SJCRH30 (cell line): ENCODE measurements around the gene YPEL2. TPM values are rescaled to one million over a fixed set of nuclear protein-coding genes. Genes with fewer than 3 reads are reported as not detected.

Source experiments
- DNase-seq, 2 experiments: peaks; one replicate each; pipeline ENCODE4 v3.0.0-alpha.2; 2015 to 2020
- H3K27ac ChIP-seq: fragments of 250-450 bp; sonication (Bioruptor Pico); 2 replicates; pipeline ENCODE4 v1.5.1; 2020; ENCODE audit warnings: mild to moderate bottlenecking, moderate library complexity
- H3K27me3 ChIP-seq: fragments of 250-450 bp; sonication (Bioruptor Pico); 2 replicates; pipeline ENCODE4 v1.5.1; 2020; ENCODE audit warnings: mild to moderate bottlenecking, moderate library complexity
- H3K36me3 ChIP-seq: fragments of 250-450 bp; sonication (Bioruptor Pico); 2 replicates; pipeline ENCODE4 v1.5.1; 2020; ENCODE audit warnings: mild to moderate bottlenecking, moderate library complexity
- H3K4me1 ChIP-seq: fragments of 250-450 bp; sonication (Bioruptor Pico); 2 replicates; pipeline ENCODE4 v1.5.1; 2020; ENCODE audit warnings: mild to moderate bottlenecking, moderate library complexity
- H3K4me3 ChIP-seq: fragments of 250-450 bp; sonication (Bioruptor Pico); 2 replicates; pipeline ENCODE4 v1.5.1; 2020; ENCODE audit warnings: mild to moderate bottlenecking, moderate library complexity
- H3K9me3 ChIP-seq: fragments of 250-450 bp; sonication (Bioruptor Pico); replicated peaks from 2 replicates; pipeline ENCODE4 v1.5.1; 2020; ENCODE audit warnings: mild to moderate bottlenecking, moderate library complexity
- total RNA-seq: library from RNA; depleted of rRNA; stranded (reverse); fragments of >200 nt; shearing (Covaris generic); gene quantifications from 2 replicates; pipeline ENCODE4 v1.2.3, GENCODE V29; 2014

The YPEL2 gene
- total RNA-seq, 1 experiment from 2014 or later = 1.6 TPM

DNA sequence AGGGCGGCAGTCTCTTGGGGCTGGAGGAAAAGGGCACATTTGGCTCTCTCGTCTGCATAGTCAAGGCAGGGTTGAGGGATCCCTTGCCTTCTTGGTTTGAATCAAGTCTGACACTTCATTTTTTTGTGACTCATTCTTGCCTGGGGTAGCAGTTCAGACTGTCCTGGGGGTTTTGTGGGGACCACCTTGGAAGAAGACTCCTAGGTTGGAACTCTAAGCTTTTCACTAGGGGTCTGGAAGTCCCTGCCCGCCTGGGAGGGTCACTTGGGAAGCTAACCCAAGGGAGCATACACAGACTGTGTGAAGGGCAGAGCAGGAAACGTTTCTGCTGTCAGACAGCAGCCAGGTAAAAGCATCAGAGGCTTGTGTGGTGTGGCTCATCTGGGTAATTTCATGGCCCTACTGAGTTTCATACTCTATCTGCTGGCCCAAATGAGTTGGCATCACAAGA, 11.3 kb downstream of the YPEL2 start:
- Histone ChIP-seq H3K27me3 (no peaks in the 10 kb centered on the region), H3K4me1 (peaks cover 3% of the 10 kb centered on the region), H3K27ac (no peak overlapping the region)

DNA sequence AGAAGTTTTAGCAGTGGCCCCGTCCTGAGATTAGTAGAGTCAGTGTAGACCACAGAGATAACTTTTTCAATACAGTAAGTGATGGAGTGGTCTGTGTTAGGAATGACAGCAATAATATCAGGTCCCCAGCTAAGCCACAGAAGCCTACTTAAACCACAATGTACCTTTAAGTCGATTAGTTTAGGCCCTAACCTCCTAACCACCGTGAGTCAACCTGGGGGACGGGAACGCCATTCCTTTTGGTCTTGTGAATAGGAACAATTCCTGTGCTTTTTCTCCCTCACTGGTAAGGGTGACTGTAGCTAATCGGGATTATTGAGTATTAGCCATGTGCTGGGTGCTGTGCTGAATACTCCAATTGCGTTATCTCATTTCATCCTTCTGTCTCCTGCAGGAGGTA, 14.0 kb downstream of the YPEL2 start:
- Histone ChIP-seq H3K27ac (no peak overlapping the region; the same call in 1 of the 2 replicates), H3K4me1 (peaks cover 3% of the 10 kb centered on the region), H3K36me3 (no peaks in the 10 kb centered on the region), H3K27me3 (no peaks in the 10 kb centered on the region), H3K4me3 (no peak overlapping the region), H3K9me3 (no peaks in the 10 kb centered on the region)
- DNase-seq = peak; percentile 24 to 47

More for the DNA sequence above, 11.3 kb downstream of the YPEL2 start:
- Histone ChIP-seq H3K4me3 (no peak overlapping the region), H3K36me3 (no peaks in the 10 kb centered on the region), H3K9me3 (no peaks in the 10 kb centered on the region)
- no peak for DNase-seq

DNA sequence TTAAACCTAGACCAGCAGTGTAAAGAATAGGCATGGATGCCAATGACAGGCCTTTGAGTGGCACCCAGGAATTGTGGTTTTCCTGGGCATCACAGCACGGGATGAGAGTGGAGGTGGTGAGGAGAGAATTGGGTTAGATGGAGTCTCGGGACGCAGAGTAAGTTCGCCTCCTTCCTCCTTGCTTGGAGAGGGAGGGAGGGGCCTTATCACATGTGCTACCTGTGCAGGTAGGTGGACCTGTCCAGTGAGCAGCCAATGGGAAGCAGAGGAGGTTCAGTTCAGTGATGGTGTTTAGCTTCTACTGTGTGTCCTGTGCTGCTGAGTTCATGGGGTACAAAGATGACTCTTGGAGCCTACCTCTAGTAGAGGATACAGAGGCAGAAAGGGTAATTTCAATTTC, 14.9 kb downstream of the YPEL2 start:
- DNase-seq = no peak
- Histone ChIP-seq H3K4me3 (no peak overlapping the region), H3K27ac (no peak overlapping the region), H3K9me3 (no peaks in the 10 kb centered on the region), H3K36me3 (no peaks in the 10 kb centered on the region), H3K4me1 (peaks cover 3% of the 10 kb centered on the region), H3K27me3 (no peaks in the 10 kb centered on the region)

DNA sequence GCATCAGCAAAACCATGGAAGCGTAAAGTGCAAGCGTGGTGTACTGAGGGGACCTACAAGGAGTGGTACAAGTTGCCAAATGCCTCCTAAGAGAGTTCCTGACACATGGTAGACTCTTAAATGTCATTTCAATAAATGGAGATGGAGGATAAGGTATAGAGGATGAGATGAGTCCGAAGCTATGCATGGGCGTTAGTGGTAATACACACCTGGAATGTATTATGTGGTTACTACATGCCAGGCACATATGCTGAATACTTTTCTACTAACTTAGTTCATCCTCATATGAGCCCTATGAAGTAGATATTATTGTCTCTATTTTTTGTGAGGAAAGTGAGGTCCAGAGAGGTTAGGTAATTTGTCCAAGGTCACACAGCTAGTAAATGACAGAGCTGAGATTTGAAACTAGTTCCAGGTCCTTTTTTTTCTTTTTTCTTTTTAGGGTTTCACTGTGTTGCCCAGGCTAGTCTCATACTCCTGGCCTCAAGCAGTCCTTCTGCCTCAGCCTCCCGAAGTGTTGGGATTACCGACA, 15.5 kb downstream of the YPEL2 start:
- H3K9me3 ChIP-seq = no peaks in the 10 kb centered on the region
- no peaks in the 10 kb centered on the region for H3K36me3 ChIP-seq
- peaks cover 3% of the 10 kb centered on the region for H3K4me1 ChIP-seq
- no peak for DNase-seq
- no peaks in the 10 kb centered on the region for H3K27me3 ChIP-seq
- H3K4me3 ChIP-seq = no peak overlapping the region
- no peak overlapping the region for H3K27ac ChIP-seq

DNA sequence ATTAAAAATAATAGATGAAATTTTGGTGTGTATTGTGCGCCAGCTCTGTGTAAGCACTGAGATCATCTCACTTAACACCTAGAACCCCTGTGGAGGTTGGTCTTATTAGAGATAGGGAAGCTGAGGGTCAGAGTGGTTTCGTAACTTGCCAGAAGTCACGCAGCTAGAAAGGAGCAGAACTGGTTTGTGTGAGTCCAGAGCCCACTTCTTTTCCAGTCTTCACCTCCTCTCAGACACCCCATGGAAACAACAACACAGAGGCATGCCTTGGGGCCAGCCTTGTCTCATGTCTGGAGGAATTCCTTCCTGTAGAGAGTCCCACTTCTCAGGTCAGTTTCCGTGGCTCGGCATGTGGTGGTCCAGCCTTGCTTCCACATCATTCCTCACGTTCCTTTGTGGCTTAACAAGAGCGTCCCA, 16.5 kb downstream of the YPEL2 start:
- no peaks in the 10 kb centered on the region for H3K9me3 ChIP-seq
- H3K27ac ChIP-seq = no peak overlapping the region
- no peak for DNase-seq
- peaks cover 6% of the 10 kb centered on the region for H3K4me1 ChIP-seq
- H3K36me3 ChIP-seq = no peaks in the 10 kb centered on the region
- no peak overlapping the region for H3K4me3 ChIP-seq
- no peaks in the 10 kb centered on the region for H3K27me3 ChIP-seq

DNA sequence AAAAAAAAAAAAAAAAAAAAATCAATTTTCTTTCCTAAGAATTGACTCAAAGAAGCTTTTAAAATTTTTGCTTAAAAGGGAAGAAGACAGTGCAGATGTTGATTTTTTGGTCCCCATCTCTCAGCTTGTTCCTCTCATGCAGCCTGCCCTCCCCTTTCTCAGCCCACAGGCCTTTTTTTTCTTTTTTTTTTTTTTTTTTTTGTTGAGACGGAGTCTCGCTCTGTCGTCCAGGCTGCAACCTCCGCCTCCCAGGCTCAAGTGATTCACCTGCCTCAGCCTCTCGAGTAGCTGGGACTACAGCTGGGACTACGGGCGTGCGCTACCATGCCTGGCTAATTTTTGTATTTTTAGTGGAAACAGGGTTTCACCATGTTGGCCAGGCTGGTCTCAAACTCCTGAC, 17.7 kb downstream of the YPEL2 start:
- Histone ChIP-seq H3K27me3 (no peaks in the 10 kb centered on the region), H3K36me3 (no peaks in the 10 kb centered on the region), H3K4me1 (peaks cover 18% of the 10 kb centered on the region), H3K9me3 (no peaks in the 10 kb centered on the region), H3K27ac (no peak overlapping the region), H3K4me3 (no peak overlapping the region)
- no peak for DNase-seq

DNA sequence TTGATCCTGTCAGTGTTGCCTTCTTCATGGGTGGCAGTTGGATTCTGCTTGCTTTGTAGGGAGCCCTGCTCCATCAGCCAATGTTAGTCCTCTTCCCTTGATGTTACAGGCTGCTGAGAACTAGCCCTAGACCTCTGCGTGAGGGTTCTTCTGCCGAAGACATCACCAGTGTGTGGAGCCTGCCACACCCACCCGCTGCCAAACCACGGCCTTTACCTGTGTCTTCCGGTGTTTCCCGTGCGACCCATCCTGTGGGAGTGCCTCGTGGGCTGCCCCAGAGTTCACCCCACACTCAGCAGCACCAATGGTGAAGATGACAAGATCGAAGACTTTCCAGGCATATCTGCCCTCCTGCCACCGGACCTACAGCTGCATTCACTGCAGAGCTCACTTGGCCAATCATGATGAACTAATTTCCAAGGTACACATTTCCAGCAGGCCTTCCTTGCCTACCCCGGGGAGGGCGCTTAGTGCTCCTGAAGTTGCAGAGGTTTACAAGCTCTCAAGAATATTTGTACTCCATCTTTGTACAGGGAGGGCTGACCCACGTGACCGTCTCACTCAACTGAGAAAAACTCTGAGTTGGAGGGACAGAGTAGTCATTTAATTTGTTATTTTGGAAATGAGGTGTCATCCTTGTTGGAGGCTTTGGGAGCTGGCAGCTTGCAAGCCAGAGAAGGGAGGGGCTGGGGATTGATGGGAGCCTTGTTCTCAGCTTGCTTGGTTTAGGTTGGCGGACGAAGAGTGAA, 21.8 kb downstream of the YPEL2 start:
- DNase-seq = no peak
- Histone ChIP-seq H3K36me3 (no peaks in the 10 kb centered on the region), H3K27me3 (no peaks in the 10 kb centered on the region), H3K9me3 (no peaks in the 10 kb centered on the region), H3K4me3 (no peak overlapping the region), H3K4me1 (peaks cover 28% of the 10 kb centered on the region), H3K27ac (peak overlapping the region; percentile 83)

DNA sequence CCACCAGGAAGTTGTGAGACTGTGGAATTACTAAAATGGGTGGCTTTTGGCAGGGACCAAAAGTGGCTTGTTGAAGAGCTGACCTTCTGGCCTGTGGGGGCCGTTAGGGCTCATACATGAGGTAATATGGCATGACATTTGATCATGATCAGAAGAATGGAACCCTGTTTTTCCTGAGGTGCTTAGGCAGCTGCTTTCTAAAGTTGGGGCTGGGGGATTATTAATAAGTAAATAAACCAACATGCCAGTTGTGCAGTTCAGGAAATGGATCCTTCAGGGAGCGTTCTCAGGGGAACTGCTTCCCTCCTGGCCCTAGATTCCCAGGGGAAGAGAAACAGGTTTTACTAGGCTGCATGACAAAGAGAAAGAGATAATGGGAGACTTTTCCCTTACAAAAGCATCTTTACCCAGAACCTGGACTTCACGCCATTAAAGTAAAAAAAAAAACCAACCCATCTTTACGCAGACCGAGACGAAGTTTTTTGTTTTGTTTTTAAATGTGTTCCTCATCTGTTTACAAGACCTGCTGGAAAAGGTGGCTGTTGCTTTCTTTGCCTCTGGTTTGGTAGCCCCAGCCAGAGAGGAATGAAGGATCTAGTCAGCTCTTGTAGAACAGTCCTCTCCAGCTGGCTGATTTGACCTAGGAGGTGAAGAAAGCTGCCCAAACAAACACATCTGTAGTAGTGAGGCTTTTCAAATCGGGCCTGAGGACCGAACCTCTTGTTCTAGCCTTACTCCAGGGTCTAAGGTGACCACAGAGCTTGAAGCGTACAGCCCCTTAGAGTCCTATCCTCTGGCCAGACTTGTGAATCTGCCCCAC, 22.7 kb downstream of the YPEL2 start:
- Histone ChIP-seq H3K27me3 (no peaks in the 10 kb centered on the region), H3K4me3 (no peak overlapping the region), H3K36me3 (no peaks in the 10 kb centered on the region), H3K27ac (peak overlapping the region; percentile 83), H3K4me1 (peaks cover 28% of the 10 kb centered on the region), H3K9me3 (no peaks in the 10 kb centered on the region)
- DNase-seq = peak; percentile 61 to 84

DNA sequence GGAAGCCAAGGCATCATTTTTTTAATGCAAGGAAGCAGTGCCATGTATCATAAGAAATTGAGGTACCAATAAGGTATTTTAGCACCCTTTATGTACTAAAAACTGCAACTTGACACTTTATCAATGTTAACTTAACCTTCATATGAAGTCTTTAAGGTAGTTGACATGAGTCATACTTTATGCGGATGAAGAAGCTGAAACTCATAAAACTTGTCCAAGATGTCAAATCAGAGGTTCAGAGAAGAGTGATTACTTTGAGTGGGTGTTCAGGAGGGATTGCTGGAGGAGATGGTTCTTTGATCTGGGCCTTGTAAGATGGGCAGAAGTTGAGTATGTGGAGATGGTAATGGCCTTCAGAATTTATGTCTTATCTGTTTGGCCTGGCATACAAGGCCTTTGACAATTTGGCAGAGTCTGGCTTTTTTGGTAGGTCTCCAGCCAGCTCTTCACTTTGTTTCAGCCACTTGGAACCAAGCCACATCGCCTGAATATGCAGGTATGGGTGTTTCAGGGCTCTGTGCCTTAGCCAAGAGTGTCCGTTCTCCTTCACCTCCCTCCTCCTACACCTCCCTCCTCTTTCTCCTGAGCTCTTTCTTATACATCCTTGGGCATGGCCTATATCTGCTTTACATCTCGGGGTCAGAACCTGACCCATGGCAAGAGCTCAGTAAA, 23.7 kb downstream of the YPEL2 start:
- Histone ChIP-seq H3K27ac (no peak overlapping the region), H3K27me3 (no peaks in the 10 kb centered on the region)

DNA sequence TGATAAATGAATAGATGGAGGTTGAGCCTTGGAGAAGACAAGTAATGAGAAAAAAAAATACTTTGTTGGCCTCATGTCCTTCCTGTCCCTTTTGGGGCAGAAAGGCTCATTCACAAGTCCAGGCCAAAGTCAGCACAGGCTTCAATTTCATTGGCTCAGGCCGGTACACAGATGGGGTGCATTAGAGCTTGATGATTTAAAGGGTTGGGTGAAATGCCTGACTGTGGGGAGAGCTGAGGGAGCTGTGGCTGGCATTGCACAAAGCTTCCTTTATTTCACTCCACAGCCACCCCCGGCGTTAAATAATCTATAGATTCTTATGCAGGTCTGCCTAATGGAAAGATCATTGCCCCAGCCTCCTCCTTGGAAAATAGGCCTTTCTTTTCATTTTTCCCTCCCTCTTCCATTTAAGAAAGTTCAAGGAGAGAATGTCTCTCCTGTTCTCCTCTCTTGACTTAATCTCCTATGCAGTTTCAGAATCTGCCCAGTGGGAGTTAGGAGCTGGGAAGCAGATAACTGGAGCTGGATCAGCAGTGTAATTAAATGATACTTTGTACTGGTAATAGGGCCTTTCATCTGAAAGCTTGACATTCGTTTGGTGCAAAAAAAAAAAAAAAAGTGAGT, 24.4 kb downstream of the YPEL2 start:
- no peaks in the 10 kb centered on the region for H3K27me3 ChIP-seq
- no peaks in the 10 kb centered on the region for H3K9me3 ChIP-seq
- no peak overlapping the region for H3K4me3 ChIP-seq
- H3K36me3 ChIP-seq = no peaks in the 10 kb centered on the region
- no peak for DNase-seq
- H3K4me1 ChIP-seq = peaks cover 39% of the 10 kb centered on the region
- no peak overlapping the region for H3K27ac ChIP-seq

More for the DNA sequence above, 23.7 kb downstream of the YPEL2 start:
- Histone ChIP-seq H3K9me3 (no peaks in the 10 kb centered on the region), H3K4me1 (peaks cover 34% of the 10 kb centered on the region), H3K4me3 (no peak overlapping the region), H3K36me3 (no peaks in the 10 kb centered on the region)
- no peak for DNase-seq

DNA sequence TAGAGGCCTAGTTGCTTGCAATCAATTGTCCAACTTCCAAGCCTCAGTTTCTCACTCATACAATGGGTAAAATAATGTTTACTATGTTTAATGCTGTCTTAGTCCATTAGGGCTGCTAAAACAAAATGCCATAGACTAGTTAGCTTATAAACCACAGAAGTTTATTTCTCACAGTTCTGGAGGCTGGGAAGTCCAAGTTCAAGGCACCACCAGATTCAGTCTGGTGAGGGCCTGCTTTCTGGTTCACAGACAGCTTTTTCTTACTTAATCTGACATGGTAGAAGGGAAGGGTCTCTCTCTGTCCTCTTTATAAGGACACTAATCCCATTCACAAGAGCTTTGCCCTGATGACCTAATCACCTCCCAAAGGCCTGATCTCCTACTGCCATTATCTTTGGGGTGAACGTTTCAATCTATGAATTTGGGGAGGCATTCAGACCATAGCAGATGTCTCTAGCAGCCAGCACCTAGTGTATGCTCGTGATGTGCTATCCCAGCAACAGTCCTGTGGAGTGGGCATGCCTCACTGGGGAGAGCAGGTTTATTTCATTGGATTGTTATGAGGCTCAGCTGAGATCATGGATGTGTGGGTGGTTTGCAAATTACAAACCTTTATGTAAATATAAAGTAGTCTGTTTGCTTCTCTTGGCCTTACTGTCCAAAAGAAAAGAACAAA, 25.2 kb downstream of the YPEL2 start:
- H3K27me3 ChIP-seq = no peaks in the 10 kb centered on the region
- H3K27ac ChIP-seq = no peak overlapping the region
- no peaks in the 10 kb centered on the region for H3K9me3 ChIP-seq
- H3K36me3 ChIP-seq = no peaks in the 10 kb centered on the region
- no peak for DNase-seq
- no peak overlapping the region for H3K4me3 ChIP-seq
- peaks cover 45% of the 10 kb centered on the region for H3K4me1 ChIP-seq

DNA sequence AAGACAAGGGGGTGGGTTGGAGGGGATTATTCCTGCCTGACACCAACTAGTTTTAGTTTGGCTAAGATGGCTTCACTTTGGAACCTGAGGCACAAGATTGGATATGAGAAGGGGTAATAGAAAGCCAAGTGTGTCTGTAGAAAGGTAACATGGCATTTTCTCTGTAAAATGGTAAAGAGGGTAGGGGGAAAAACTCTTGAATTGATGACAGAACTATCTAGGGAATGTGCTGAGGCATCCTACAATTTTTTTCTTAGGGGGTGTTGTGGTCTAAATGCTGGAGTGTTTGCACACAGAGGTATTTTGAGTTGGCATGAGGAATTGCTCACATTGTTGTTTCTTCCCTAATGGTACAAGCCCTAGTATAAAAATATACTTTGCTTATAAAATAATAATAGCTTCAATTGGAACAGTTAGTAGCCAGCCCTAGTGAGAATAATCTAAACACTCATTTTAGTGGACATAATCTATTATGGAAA, 25.8 kb downstream of the YPEL2 start:
- Histone ChIP-seq H3K4me3 (no peak overlapping the region), H3K27me3 (no peaks in the 10 kb centered on the region), H3K27ac (no peak overlapping the region), H3K4me1 (peaks cover 51% of the 10 kb centered on the region), H3K36me3 (no peaks in the 10 kb centered on the region), H3K9me3 (no peaks in the 10 kb centered on the region)
- DNase-seq = no peak

DNA sequence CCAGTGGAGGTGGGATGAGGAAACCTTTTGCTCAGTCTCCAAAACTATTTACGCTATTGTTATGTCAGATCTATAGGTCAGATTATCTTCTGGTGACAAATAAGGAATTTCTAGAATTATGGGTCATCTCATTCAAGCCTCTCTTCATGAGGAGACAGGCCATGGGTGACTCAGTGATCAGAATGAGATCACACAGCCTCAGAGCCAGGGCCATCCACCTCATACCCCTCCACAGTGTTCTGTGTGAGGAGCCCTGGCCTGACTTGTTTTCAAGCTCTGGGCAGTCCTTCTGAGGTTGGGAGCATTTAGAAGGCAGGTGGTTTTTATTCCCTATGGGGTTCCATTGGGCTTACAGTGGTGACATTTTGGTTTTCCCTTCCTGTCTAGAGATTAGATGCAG, 26.5 kb downstream of the YPEL2 start:
- H3K9me3 ChIP-seq = no peaks in the 10 kb centered on the region
- H3K4me3 ChIP-seq = no peak overlapping the region
- no peak for DNase-seq
- H3K27me3 ChIP-seq = no peaks in the 10 kb centered on the region
- no peak overlapping the region for H3K27ac ChIP-seq
- H3K4me1 ChIP-seq = peaks cover 54% of the 10 kb centered on the region
- H3K36me3 ChIP-seq = no peaks in the 10 kb centered on the region

DNA sequence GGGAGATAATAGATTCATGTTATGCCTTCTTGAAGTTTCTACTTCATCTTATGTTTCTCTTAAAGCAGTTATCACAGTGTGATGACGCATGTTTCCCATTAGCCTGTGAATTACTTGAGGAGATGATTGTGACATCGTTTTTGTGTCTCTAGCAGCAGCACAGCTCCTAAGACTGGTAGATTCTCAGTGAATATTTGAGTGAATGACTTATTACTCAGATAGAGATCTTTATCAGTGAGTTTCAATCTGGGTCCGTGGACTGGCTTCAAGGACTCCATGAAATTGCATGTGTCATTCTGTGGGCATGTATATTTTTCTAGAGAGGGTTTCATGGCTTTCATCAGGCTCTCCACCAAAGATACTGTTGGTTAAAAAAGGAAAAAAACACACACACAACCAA, 29.9 kb downstream of the YPEL2 start:
- Histone ChIP-seq H3K27me3 (no peaks in the 10 kb centered on the region), H3K36me3 (no peaks in the 10 kb centered on the region), H3K9me3 (no peaks in the 10 kb centered on the region), H3K4me1 (peaks cover 51% of the 10 kb centered on the region), H3K27ac (peak overlapping the region; percentile 47; the same call in 1 of the 2 replicates), H3K4me3 (no peak overlapping the region)
- DNase-seq = no peak
